Amniotic epithelial cell (primary cell): ENCODE results near the gene PSMD1.
"Not testable (repeated sequence)": the region's sequence is repeated elsewhere in the genome, so short reads cannot be mapped to it uniquely, and the experiment has no call there.

Experiments used
- DNase-seq: peaks from one replicate; pipeline ENCODE4 v3.0.0-alpha.2; 2010; ENCODE audit warnings: low read depth

The PSMD1 gene

GRCh38 chr2:231186325-231186724 lies 129.7 kb downstream of the PSMD1 start:
- DNase-seq: no peak

GRCh38 chr2:231187736-231188505 lies 131.3 kb downstream of the PSMD1 start:
- DNase-seq: peak; percentile 82

DNA sequence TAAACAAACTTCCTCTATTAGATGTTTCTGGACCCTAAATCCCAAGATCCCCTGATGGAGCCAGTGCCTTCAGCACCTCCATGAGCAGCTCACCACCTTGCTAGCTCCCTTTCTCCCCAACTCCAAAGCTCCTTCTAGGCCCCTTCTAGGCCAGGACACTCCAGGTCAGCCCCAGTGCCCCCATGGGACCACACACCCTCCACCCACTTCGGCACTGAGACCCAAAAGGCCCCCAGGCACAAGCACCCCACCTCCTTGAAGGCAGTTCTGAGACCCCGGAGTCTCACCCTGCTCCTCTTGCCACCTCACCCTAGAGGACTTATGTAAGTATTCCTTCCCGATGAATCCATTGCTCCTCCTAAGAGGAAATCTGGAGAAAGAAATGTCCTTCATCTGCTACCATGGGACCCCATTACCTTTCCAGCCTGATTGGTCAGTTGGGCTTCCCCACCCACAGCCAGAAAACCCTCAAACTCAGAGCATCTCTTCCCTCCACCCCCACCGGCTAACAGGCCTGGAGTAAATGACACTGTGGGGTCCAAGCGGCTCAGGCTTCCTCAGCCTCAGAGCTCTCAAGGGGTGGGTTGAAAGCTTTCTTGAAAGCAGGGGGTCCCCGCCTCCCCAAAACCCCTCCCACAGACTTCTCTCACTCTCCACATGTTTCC lies 132.0 kb downstream of the PSMD1 start:
- no peak for DNase-seq

- no peak for DNase-seq
These were observed 132.5 kb downstream of the PSMD1 start for GRCh38 chr2:231189171-231189530.

DNA sequence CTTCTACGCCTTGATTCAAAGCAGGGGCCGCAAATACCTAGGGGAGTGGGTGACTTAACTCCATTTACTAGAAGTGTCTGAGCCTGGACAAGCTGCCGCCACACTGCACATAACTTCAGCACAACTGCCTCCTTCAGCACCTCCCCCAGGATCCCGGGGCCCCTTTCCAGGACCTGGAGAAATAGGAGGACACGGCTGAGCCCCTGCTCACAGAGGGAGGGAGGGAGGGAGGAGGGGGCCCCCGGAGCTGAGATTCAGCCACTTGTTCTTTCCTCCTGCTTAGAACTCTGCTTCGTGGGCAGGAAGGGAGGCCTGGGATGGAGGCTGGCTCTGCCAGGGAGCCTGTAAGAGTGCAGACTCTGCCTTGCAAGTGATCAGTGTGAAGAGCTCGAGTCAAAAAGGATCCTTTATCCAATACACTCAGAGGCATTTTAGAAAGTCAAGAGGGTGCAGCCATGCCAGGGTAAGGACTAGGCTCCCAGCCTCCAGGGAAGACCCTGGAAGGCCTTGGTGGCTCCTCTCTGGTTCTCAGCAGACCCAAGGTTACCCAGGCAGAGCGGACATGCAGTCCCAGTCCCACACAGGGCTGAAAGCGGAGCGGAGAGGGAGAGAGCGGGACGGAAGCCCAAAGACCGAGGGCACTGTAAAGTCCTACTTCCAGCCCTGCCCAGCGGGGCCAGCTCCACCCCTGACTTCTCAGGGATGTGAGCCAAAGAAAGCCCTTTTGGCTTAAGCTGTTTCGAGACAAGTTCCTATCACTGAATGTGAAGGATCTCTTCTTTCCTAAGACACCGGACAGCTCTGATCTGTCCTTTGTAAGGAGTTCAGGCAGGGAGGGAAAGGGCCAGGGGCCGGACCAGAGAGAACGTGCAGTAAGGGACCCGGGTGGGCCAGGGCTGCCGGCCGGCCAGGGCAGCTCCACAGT lies 133.2 kb downstream of the PSMD1 start:
- DNase-seq: peak; percentile 36

GRCh38 chr2:231190531-231191197 lies 134.0 kb downstream of the PSMD1 start:
- no peak for DNase-seq

- DNase-seq: peak; percentile 95
These were observed 135.5 kb downstream of the PSMD1 start for GRCh38 chr2:231191896-231192872.

- DNase-seq: no peak
These were observed 136.5 kb downstream of the PSMD1 start for GRCh38 chr2:231193216-231193615.

DNA sequence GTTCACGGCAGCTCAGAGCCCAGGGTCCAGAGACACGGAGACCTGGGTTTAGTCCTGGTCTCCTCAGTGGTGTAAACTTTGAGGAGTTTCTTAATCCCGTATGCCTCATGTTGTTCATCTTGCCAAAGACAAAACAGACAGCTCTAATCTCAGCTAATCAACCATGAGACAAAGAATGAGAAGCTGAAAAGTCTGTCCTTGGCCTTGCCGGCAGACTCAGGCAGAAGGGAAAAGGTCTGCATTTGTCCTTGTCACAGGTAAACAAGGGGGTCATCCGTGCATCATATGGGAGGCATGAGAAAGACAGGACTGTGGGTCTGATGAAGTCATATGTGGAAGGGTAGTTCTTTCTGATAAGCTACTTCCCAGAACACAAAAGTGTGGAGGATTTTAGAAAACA lies 139.9 kb downstream of the PSMD1 start:
- no peak for DNase-seq

GRCh38 chr2:231197196-231197595 lies 140.5 kb downstream of the PSMD1 start:
- DNase-seq: not testable (repeated sequence)

- no peak for DNase-seq
These were observed 141.1 kb downstream of the PSMD1 start for GRCh38 chr2:231197706-231198290.

DNA sequence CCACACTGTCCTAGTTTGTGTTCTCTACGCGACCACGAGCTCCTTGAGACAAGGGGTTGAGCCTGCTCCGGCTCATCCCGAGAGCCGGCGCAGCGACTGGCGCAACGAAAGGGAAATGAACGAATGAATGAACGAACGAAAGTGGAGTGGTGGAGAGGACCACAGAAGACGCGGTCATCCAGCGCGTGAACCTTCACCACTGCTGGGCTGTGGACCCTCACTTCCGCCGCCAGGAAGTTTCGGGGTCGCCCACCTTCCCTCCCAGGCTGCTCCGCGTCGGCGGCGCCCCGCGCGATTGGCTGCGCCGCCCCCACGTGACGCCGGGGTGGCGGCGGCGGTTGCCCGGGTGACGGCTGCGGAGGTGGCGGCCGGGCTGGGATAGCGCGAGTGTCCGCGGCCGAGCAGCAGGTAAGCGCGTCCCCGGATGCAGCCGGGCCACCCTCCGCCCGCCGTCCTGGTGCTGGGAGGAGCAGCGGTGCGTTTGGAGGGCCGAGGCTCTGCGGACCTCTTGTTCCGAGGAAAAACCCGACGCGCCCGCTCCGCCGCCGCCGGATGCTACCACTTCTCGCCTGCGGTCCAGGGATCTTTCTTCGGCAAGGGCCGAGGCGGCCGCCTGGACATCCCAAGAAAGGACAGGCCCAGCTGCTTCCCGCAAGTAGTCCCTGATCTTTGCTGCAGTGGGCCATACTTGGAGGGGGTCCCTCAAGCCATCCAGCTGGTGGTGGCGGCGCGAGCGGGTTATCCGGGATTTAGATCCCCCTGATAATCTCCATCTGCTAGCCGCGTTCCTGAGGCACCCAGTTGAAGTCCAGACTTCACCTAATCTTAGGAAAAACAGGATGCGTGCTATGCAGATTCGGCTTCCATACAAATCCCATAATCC lies 141.9 kb downstream of the PSMD1 start, which contains the start of gene ARMC9:
TSS of gene ARMC9 (plus strand) at position 341 of the 883 bp plus-strand sequence. CDS start 7,608 bp downstream, outside the sequence.
- DNase-seq: peak; percentile 32

- DNase-seq: peak; percentile 55
These were observed 142.6 kb downstream of the PSMD1 start for GRCh38 chr2:231199219-231199618.

DNA sequence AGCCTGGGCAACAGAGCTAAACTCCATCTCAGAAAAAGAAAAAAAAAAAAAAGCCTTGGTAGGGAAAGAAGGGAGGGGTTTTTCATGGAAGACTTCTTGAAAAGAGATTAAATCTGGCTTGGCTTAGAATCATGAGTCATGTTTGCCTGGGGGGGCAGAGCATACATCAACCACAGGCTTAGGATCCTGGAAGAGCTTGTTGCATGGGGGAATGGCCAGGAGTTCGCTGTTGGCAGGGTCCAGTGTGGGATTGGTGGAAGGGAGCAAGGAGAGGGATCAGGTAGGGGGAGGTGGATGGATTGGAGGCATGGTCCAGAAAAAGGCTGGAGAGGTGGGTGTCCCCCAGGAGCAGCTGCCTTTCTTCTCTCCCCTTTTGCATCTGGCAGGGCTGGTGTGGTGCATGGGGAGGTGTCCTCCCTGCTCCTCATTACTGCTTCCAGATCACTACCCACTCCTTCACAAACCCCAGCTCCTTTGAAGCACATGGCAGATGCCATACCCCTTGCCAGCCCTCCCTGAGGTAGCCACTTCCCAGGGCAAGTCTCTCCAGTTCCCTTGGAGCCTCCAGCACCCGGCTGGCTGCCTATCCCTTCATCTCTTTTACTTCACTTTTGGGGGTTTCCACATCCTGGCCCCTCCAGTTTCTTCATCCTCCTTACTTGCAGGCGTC lies 144.3 kb downstream of the PSMD1 start:
- peak; percentile 73 for DNase-seq

- no peak for DNase-seq
These were observed 144.8 kb downstream of the PSMD1 start for GRCh38 chr2:231201475-231201814.

- DNase-seq: no peak
These were observed 146.4 kb downstream of the PSMD1 start for GRCh38 chr2:231203087-231203486.

DNA sequence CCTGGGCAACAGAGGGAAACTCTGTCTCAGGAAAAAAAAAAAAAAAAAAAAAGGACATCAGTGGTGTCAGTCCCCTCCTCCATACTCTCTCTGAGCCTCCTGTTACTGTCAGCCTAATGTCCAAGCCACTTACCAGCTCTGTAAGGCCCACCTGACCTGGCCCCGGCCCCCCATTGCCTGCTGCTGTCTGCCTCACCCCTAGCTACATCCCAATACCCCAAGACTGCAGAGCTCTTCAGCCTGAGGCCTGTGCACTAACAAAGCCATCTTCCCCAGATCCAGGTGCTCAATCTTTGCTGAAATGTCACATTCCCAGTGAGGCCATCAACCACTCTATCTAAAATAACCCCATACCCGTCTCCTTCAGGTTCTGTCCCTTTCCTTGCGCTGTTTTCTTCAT lies 147.5 kb downstream of the PSMD1 start:
- no peak for DNase-seq

DNA sequence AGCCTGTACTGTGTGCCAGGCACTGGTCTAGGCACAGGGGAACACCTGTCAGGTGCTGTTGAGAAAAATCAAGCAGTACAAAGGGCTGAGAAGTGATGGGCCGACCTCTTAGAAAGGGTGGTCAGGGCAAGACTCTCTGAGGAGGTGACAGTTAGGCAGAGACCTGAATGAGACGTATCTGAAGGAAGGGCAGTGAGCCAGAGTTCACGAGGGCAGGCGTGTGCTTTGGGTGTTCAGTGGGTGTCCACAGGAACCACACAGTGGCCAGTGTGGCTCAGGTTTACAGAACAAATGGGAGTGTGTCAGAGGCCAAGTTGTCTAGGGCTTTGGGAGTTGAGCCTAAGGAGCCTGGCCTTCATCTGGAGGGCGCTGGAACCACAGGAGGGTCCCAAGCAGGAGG lies 147.9 kb downstream of the PSMD1 start:
- no peak for DNase-seq

DNA sequence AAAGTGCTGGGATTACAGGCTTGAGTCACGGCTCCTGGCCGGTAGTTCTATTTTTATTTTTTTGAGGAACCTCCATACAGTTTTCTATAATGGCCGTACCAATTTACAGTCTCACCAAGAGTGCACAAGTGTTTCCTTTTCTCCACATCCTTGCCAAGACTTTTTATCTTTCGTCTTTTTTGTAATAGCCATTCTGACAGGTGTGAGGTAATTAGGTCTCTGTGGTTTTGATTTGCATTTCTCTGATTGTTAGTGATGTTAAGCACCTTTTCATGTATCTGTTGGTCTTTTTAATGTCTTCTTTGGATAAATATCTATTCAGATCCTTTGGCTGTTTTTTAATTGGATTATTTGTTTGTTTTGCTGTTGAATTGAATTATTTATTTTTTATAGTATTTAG lies 151.1 kb downstream of the PSMD1 start:
- DNase-seq: no peak
